ENCODE data around the gene NEB. TPM values are rescaled to one million over a fixed set of nuclear protein-coding genes. Genes with fewer than 3 reads are reported as not detected.

NEB gene
- total and polyA plus RNA-seq, 7 donors = 796 to 7,790 (median 2,020) TPM

DNA sequence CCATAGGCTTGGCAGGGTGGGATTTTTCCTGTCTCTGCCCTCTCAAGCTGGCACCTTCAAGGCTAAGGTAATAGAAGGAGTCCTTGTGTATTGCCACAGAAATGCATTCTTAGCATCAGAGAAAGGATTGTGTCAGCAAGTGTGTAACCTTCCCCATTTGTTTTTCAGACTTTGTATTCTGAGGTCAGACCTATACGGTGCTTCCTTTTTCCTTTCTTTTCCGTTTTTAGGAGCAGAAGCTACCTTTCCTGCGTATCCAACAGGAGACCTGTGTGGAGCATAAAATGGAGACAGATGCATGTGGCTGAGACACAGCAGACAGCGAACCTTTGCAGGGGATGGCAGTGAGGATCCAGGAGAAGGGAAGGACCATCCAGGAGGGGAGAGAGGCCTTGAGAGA is 47.4 kb upstream of the NEB start:
- H3K4me1 ChIP-seq = peaks cover 14% of the 10 kb centered on the region
- H3K27me3 ChIP-seq (ENCODE audit: insufficient read depth in 3 of 3, low read length in 2 of 3) = no peaks in the 10 kb centered on the region
- ATAC-seq (no peak), DNase-seq (no peak)
- TF ChIP-seq, protein P1, sequence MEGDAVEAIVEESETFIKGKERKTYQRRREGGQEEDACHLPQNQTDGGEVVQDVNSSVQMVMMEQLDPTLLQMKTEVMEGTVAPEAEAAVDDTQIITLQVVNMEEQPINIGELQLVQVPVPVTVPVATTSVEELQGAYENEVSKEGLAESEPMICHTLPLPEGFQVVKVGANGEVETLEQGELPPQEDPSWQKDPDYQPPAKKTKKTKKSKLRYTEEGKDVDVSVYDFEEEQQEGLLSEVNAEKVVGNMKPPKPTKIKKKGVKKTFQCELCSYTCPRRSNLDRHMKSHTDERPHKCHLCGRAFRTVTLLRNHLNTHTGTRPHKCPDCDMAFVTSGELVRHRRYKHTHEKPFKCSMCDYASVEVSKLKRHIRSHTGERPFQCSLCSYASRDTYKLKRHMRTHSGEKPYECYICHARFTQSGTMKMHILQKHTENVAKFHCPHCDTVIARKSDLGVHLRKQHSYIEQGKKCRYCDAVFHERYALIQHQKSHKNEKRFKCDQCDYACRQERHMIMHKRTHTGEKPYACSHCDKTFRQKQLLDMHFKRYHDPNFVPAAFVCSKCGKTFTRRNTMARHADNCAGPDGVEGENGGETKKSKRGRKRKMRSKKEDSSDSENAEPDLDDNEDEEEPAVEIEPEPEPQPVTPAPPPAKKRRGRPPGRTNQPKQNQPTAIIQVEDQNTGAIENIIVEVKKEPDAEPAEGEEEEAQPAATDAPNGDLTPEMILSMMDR (IDR thresholded peaks at IDR 0.05) = no peak
- no peaks in the 10 kb centered on the region for H3K9me3 ChIP-seq
- H3K4me3 ChIP-seq = no peak overlapping the region
- WGBS, 3 donors = 84 to 92% (median 89%) methylated on average over 4 of the region's 4 CpGs
- intact Hi-C loops (cut with DNase I) = no loop called here
- H3K36me3 ChIP-seq (ENCODE audit: insufficient read depth in 1 of 2, low read depth in 1 of 2) = peaks cover 4 to 32% of the 10 kb centered on the region in 2 donors
- H3K27ac ChIP-seq = no peak overlapping the region

DNA sequence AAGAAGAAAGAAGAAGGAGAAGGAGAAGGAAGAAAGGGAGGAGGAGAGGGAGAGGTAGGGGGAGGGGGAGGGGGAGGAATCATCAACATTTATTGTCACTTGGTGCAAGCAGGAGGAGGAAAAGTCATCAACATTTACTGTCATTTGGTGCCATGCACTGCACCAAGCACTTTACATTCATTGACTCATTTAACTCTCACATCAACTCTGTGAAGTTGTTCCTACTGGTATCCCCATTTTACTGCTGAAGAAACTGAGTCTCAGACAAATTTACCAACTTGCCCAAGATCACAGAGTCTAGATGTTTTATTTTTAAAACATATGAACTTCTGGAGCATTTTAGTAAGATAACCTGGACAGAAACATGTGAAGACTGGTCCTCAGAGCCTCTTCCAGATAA is 46.7 kb upstream of the NEB start:
- Histone ChIP-seq H3K4me3 (no peak overlapping the region), H3K9me3 (no peaks in the 10 kb centered on the region), H3K27me3 (ENCODE audit: insufficient read depth in 3 of 3, low read length in 2 of 3) (no peaks in the 10 kb centered on the region), H3K4me1 (peaks cover 10% of the 10 kb centered on the region), H3K36me3 (ENCODE audit: insufficient read depth in 1 of 2, low read depth in 1 of 2) (peaks cover 4 to 32% of the 10 kb centered on the region in 2 donors), H3K27ac (no peak overlapping the region)
- DNase-seq = no peak
- TF ChIP-seq, protein P1 (IDR thresholded peaks at IDR 0.05) = no peak
- no peak for ATAC-seq
- intact Hi-C loops (cut with DNase I) = no loop called here

DNA sequence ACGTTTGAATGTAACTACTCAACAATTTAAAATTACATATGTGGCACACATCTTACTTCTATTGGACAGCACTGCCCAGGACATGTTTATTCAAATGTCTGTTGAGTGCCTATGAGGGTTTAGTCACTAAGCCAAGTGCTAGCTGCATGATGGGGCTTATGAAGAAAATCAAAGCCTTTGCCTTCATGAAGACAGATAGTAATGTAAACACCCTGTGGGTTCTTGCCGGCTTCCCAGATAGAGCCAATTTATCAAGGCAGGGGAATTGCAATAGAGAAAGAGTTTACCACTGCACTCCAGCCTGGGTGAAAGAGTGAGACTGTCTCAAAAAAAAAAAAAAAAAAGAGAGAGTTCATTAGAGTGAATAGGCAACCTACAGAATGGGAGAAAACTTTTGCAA is 43.7 kb upstream of the NEB start:
- Histone ChIP-seq H3K36me3 (ENCODE audit: insufficient read depth in 1 of 2, low read depth in 1 of 2) (peaks cover 4 to 24% of the 10 kb centered on the region in 2 donors), H3K27ac (no peak overlapping the region), H3K27me3 (ENCODE audit: insufficient read depth in 3 of 3, low read length in 2 of 3) (no peaks in the 10 kb centered on the region), H3K4me1 (peaks cover 22% of the 10 kb centered on the region), H3K9me3 (no peaks in the 10 kb centered on the region), H3K4me3 (no peak overlapping the region)
- ATAC-seq (no peak), DNase-seq (no peak)
- intact Hi-C loops (cut with DNase I) = loop anchor here in 1 of 2 donors (5.0 kb wide), 1 partner anchor 34 kb away; no protein-coding TSS in a partner anchor
- TF ChIP-seq, protein P1 (IDR thresholded peaks at IDR 0.05) = no peak
- WGBS, 3 donors = 89 to 93% (median 90%) methylated on average over 2 of the region's 2 CpGs

DNA sequence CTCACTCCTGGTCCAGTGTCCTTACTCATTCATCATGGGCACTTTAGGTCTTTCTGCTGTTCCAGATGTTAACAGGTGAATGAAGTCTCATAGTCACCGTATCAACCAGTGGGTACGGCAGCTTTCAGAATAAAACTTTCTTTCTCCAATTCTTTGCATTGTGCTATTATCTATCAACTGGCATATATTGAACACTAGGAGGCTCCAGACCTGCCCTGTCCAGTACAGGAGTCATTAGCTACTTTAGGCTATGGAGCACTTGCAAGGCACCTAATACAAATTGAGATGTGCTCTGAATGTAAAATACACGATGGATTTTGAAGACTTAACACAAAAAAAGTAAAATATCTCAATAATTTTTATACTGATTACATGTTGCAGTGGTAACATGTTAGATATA is 43.2 kb upstream of the NEB start:
- Histone ChIP-seq H3K9me3 (no peaks in the 10 kb centered on the region), H3K27ac (peak overlapping the region; percentile 9), H3K27me3 (ENCODE audit: insufficient read depth in 3 of 3, low read length in 2 of 3) (no peaks in the 10 kb centered on the region), H3K36me3 (ENCODE audit: insufficient read depth in 1 of 2, low read depth in 1 of 2) (peaks cover 4 to 23% of the 10 kb centered on the region in 2 donors), H3K4me1 (peaks cover 26% of the 10 kb centered on the region), H3K4me3 (no peak overlapping the region)
- no peak for ATAC-seq
- 97 to 99% (median 97%) methylated on average over 3 of the region's 3 CpGs for WGBS, 3 donors
- DNase-seq = no peak
- intact Hi-C loops (cut with DNase I) = loop anchor here in 1 of 2 donors (5.0 kb wide), 1 partner anchor 35 kb away; no protein-coding TSS in a partner anchor
- TF ChIP-seq, protein P1 (IDR thresholded peaks at IDR 0.05) = no peak

DNA sequence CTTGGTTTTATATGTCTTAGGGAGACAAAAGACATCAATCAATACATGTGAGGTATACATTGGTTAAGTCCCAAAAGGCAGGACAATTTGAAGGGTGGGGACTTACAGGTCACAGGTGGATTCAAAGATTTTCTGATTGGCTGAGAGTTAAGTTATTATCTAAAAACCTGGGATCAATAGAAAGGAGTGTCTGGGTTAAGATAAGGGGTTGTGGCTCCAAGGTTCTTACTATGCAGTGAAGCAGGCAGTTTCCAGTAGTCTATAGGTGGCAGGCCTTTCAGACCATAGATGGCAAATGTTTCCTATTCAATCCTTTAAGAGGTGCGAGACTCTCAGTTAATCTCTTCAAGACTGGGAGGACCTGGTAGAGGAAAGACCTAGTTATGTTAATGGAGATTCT is 42.1 kb upstream of the NEB start:
- ATAC-seq (no peak), DNase-seq (no peak)
- peaks cover 4 to 12% of the 10 kb centered on the region in 2 donors for H3K36me3 ChIP-seq (ENCODE audit: insufficient read depth in 1 of 2, low read depth in 1 of 2)
- H3K27ac ChIP-seq = no peak overlapping the region
- peaks cover 31% of the 10 kb centered on the region for H3K4me1 ChIP-seq
- intact Hi-C loops (cut with DNase I) = loop anchor here in 1 of 2 donors (5.0 kb wide), 1 partner anchor 36 kb away; no protein-coding TSS in a partner anchor
- 95 to 98% (median 96%) methylated on average over 1 of the region's 1 CpG for WGBS, 3 donors
- H3K9me3 ChIP-seq = no peaks in the 10 kb centered on the region
- H3K27me3 ChIP-seq (ENCODE audit: insufficient read depth in 3 of 3, low read length in 2 of 3) = no peaks in the 10 kb centered on the region
- TF ChIP-seq, protein P1 (IDR thresholded peaks at IDR 0.05) = no peak
- no peak overlapping the region for H3K4me3 ChIP-seq

Measured in psoas muscle (tissue), 8 donors.